GM20431 (cell line): ENCODE results near the gene ST3GAL6.
"Not testable (repeated sequence)": the region's sequence is repeated elsewhere in the genome, so short reads cannot be mapped to it uniquely, and the experiment has no call there.

ENCODE experiments used
- in situ Hi-C: fragments of 300-500 bp; cut with MseI, MboI; formaldehyde crosslinking; loops from one replicate; pipeline ENCODE4 v1.15.0; 2020; ENCODE audit warnings: low sequenced_read_pairs; ENCODE audit not compliant: unreplicated experiment

The ST3GAL6 gene

DNA sequence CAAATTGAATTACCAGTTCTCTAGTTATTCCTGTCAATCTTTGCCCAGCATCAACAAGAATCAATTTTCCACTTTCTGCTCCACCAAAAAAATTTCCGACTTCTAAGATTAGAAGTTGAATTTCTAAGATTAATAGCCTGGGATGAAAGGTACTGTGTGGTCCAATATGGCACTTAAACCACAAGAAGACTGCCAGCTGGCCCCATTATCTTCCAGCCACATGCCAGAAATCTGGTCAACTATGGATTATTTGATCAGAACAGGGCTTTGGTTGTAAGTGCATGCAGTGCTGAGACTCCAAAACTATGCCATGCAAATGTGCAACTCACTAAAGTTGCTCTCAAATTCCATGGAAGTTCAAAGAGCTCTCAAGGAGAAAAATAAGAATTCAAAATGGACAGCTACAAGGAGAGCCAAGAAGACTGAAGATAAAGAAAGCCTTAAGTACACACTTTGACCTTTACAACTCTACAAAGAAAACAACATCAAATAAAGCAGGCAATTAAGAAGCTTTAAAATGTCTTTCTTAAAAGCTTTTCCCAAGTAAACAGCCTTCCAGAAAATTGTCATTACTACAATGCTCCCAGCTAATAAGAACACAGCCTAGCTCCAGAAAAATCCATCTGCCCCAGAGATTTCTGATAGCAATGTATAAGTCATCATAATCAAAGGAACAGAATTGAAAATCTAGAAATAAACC is 64.2 kb downstream of the ST3GAL6 start:
- in situ Hi-C loops, result no loop called here

DNA sequence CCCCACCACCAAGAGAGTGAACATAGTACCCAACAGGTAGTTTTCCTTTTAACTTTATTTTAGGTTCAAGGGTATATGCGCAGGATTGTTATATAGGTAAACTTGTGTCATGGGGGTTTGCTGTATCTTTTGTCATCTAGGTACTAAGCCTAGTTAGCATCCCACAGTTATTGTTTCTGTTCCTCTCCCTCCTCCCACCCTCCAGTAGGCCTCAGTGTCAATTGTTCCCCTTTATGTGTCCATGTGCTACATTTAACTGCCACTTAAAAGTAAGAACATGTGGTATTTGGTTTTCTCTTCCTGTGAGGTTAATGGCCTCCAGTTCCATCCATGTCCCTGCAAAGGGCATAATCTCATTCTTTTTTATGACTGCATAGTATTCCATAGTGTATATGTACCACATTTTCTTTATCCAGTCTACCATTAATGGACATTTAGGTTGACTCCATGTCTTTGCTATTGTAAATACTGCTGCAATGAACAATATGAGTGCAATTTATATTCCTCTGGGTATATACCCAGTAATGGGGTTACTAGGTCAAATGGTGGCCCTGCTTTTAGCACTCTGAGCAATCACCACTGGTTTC is 66.2 kb downstream of the ST3GAL6 start:
- in situ Hi-C loops, result no loop called here

DNA sequence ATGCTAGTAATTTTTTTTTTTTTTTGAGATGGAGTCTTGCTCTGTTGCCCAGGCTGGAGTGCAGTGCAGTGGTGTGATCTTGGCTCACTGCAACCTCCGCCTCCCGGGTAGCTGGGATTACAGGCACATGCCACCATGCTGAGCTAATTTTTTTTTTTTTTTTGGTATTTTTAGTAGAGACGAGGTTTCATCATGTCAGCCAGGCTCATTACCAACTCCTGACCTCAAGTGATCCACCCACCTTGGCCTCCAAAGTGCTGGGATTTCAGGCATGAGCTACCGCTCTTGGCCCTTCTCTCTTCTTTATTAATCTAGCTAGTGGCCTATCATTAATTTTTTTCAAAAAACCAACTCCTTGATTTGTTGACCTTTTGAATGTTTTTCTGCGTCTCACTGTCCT is 67.9 kb downstream of the ST3GAL6 start:
- in situ Hi-C loops, result not testable (repeated sequence)

GRCh38 chr3:98839846-98840245 is 76.7 kb downstream of the ST3GAL6 start:
- in situ Hi-C loops, result no loop called here

GRCh38 chr3:98843266-98843959 is 80.3 kb downstream of the ST3GAL6 start:
- in situ Hi-C loops, result no loop called here
